HFFc6 (cell line): ENCODE measurements around the gene IL6R. TPM values are rescaled to one million over a fixed set of nuclear protein-coding genes. Genes with fewer than 3 reads are reported as not detected.

Source experiments
- DNase-seq: peaks from one replicate; pipeline ENCODE4 v3.0.0-alpha.2; 2018
- H3K27ac Mint-ChIP-seq: 2 replicates; pipeline ENCODE4 v1.8.0; 2020; ENCODE audit warnings: mild to moderate bottlenecking, mixed read lengths
- H3K27me3 Mint-ChIP-seq: 2 replicates; pipeline ENCODE4 v1.8.0; 2021; ENCODE audit warnings: mild to moderate bottlenecking, moderate library complexity, mixed read lengths; ENCODE audit not compliant: insufficient read depth
- H3K36me3 Mint-ChIP-seq: 2 replicates; pipeline ENCODE4 v1.8.0; 2021; ENCODE audit warnings: low read depth, mixed read lengths
- H3K4me1 Mint-ChIP-seq: 2 replicates; pipeline ENCODE4 v1.8.0; 2020; ENCODE audit warnings: low read depth, mixed read lengths
- H3K4me3 Mint-ChIP-seq: 2 replicates; pipeline ENCODE4 v1.8.0; 2020; ENCODE audit warnings: mild to moderate bottlenecking, moderate library complexity, mixed read lengths
- H3K9me3 Mint-ChIP-seq: 2 replicates; pipeline ENCODE4 v1.8.0; 2020; ENCODE audit warnings: mild to moderate bottlenecking, mixed read lengths
- total RNA-seq, 6 experiments: library from RNA; stranded (reverse); fragmentation: NEBNext Ultra II Directional; extraction: Animal tissue kit (Norgen Biotek cat#: 25700); gene quantifications; 2 replicates in 1 of 6; 3 replicates in 5 of 6; pipeline ENCODE4 v1.2.3, GENCODE V29; 2021
- TF ChIP-seq, protein P1 (sequence below): fragments of 200-600 bp; sonication (generic); IDR thresholded peaks from 2 replicates; pipeline ENCODE4 v1.5.0; 2021; ENCODE audit warnings: antibody characterized with exemption, mild to moderate bottlenecking

Gene IL6R
- total RNA-seq, 6 experiments from 2014 or later = 2.0 to 3.9 (median 2.3) TPM

GRCh38 chr1:154478013-154478412 is 72.9 kb downstream of the IL6R start:
- peaks cover 28% of the 10 kb centered on the region for H3K4me1 Mint-ChIP-seq
- no peaks in the 10 kb centered on the region for H3K36me3 Mint-ChIP-seq
- H3K4me3 Mint-ChIP-seq = no peak overlapping the region
- DNase-seq = no peak
- H3K9me3 Mint-ChIP-seq = no peaks in the 10 kb centered on the region
- peaks cover 2% of the 10 kb centered on the region for H3K27me3 Mint-ChIP-seq
- H3K27ac Mint-ChIP-seq = no peak overlapping the region
- TF ChIP-seq, protein P1, sequence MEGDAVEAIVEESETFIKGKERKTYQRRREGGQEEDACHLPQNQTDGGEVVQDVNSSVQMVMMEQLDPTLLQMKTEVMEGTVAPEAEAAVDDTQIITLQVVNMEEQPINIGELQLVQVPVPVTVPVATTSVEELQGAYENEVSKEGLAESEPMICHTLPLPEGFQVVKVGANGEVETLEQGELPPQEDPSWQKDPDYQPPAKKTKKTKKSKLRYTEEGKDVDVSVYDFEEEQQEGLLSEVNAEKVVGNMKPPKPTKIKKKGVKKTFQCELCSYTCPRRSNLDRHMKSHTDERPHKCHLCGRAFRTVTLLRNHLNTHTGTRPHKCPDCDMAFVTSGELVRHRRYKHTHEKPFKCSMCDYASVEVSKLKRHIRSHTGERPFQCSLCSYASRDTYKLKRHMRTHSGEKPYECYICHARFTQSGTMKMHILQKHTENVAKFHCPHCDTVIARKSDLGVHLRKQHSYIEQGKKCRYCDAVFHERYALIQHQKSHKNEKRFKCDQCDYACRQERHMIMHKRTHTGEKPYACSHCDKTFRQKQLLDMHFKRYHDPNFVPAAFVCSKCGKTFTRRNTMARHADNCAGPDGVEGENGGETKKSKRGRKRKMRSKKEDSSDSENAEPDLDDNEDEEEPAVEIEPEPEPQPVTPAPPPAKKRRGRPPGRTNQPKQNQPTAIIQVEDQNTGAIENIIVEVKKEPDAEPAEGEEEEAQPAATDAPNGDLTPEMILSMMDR = no peak

- Mint-ChIP-seq H3K4me3 (no peak overlapping the region), H3K9me3 (no peaks in the 10 kb centered on the region), H3K4me1 (peaks cover 28% of the 10 kb centered on the region), H3K27me3 (peaks cover 4% of the 10 kb centered on the region; the same call in 1 of the 2 replicates), H3K36me3 (no peaks in the 10 kb centered on the region), H3K27ac (no peak overlapping the region)
- TF ChIP-seq, protein P1 = peak; percentile 63
- DNase-seq = no peak
Observed at GRCh38 chr1:154478639-154479038, 73.5 kb downstream of the IL6R start.

GRCh38 chr1:154479764-154480421 is 74.8 kb downstream of the IL6R start:
- no peak overlapping the region for H3K27ac Mint-ChIP-seq
- no peaks in the 10 kb centered on the region for H3K36me3 Mint-ChIP-seq
- TF ChIP-seq, protein P1 = peak; percentile 93
- peaks cover 4% of the 10 kb centered on the region; the same call in 1 of the 2 replicates for H3K27me3 Mint-ChIP-seq
- no peak overlapping the region for H3K4me3 Mint-ChIP-seq
- H3K9me3 Mint-ChIP-seq = no peaks in the 10 kb centered on the region
- DNase-seq = peak; percentile 77
- peaks cover 30% of the 10 kb centered on the region for H3K4me1 Mint-ChIP-seq

GRCh38 chr1:154481053-154481452 is 75.9 kb downstream of the IL6R start:
- Mint-ChIP-seq H3K9me3 (no peaks in the 10 kb centered on the region), H3K36me3 (no peaks in the 10 kb centered on the region), H3K4me3 (no peak overlapping the region), H3K27me3 (peaks cover 8% of the 10 kb centered on the region), H3K27ac (no peak overlapping the region), H3K4me1 (peaks cover 32% of the 10 kb centered on the region)
- TF ChIP-seq, protein P1 = no peak
- DNase-seq = no peak

GRCh38 chr1:154483941-154484803 is 79.0 kb downstream of the IL6R start:
- H3K4me3 Mint-ChIP-seq = no peak overlapping the region
- TF ChIP-seq, protein P1 = peak; percentile 17; the same call in 1 of the 2 replicates
- no peak overlapping the region for H3K27ac Mint-ChIP-seq
- H3K27me3 Mint-ChIP-seq = peaks cover 22% of the 10 kb centered on the region
- DNase-seq = peak; percentile 48
- peaks cover 19% of the 10 kb centered on the region for H3K4me1 Mint-ChIP-seq
- no peaks in the 10 kb centered on the region for H3K36me3 Mint-ChIP-seq
- no peaks in the 10 kb centered on the region for H3K9me3 Mint-ChIP-seq
